ENCODE measurements around the gene RAF1. TPM values are rescaled to one million over a fixed set of nuclear protein-coding genes. Genes with fewer than 3 reads are reported as not detected.
A peak's percentile ranks its signal among the peaks of the same experiment; 100 is the strongest.

Gene RAF1
- total RNA-seq, 1 donor from 2014 or later: 115 TPM

DNA sequence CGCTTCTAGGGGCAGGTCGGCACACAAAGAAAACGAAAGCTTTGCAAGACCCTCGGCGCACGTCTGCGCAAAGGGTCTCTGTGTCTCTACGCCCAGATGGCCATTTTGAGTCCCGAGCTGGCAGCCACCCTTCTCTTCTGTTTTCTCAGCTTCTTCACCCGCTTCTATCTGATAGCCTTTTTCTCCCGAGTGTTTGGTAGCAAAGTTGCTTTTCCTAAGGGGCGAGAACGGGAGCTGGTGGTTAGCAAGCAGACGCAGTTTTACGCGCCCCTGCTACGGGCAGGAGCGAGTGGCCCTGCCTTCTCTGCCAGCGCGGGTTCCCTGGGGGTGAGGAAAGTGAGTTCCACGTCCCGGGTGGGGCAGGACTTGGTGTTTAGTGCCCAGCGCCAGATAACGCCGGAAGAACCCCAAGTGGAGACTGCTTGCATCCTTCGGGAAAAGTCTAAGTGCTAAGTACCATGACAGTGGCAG is 110.0 kb downstream of the RAF1 start:
- H3K79me2 ChIP-seq (ENCODE audit: low read depth): peaks cover 20% of the 10 kb centered on the region
- no peaks in the 10 kb centered on the region for H3K36me3 ChIP-seq
- peaks cover 18% of the 10 kb centered on the region for H4K20me1 ChIP-seq (ENCODE audit: low read depth)
- peak overlapping the region; percentile 31 for H3K4me3 ChIP-seq
- peak overlapping the region; percentile 57 for H3K4me2 ChIP-seq
- no peaks in the 10 kb centered on the region for H3K9me3 Mint-ChIP-seq
- H3K27me3 Mint-ChIP-seq (ENCODE audit: insufficient read depth, low read depth): no peaks in the 10 kb centered on the region
- peaks cover 15% of the 10 kb centered on the region for H3K4me1 Mint-ChIP-seq
- peaks cover 21% of the 10 kb centered on the region for H3K27me3 ChIP-seq
- no peaks in the 10 kb centered on the region for H3K9me3 ChIP-seq (ENCODE audit: low read depth)
- H3K36me3 Mint-ChIP-seq: no peaks in the 10 kb centered on the region
- H3K4me1 ChIP-seq: peaks cover 12% of the 10 kb centered on the region
- no peak for TF ChIP-seq CTCF (IDR thresholded peaks at IDR 0.05)
- TF ChIP-seq EZH2phosphoT487 (IDR thresholded peaks at IDR 0.05): no peak
- TF ChIP-seq EZH2 (IDR thresholded peaks at IDR 0.05): no peak
- no peak overlapping the region for H3K4me3 Mint-ChIP-seq
- peak; percentile 24 for DNase-seq (ENCODE audit: low spot score)
- no peak overlapping the region for H3K9ac ChIP-seq
- peaks cover 3% of the 10 kb centered on the region for H3F3A ChIP-seq (ENCODE audit: low read depth)
- peak overlapping the region; percentile 86 for H2AFZ ChIP-seq (replicated peaks)
- H3K27ac Mint-ChIP-seq: no peak overlapping the region
- no peak overlapping the region for H3K27ac ChIP-seq

GRCh38 chr3:12549971-12550760 is 113.8 kb downstream of the RAF1 start:
- Histone ChIP-seq H3K79me2 (ENCODE audit: low read depth) (no peaks in the 10 kb centered on the region), H3K36me3 (no peaks in the 10 kb centered on the region), H3K9ac (no peak overlapping the region), H2AFZ (replicated peaks) (no peak overlapping the region), H3K4me3 (no peak overlapping the region), H4K20me1 (ENCODE audit: low read depth) (no peaks in the 10 kb centered on the region), H3K4me1 (peaks cover 5% of the 10 kb centered on the region), H3K27me3 (peaks cover 21% of the 10 kb centered on the region), H3K27ac (no peak overlapping the region), H3K9me3 (ENCODE audit: low read depth) (no peaks in the 10 kb centered on the region), H3K4me2 (no peak overlapping the region), H3F3A (ENCODE audit: low read depth) (no peaks in the 10 kb centered on the region)
- DNase-seq (ENCODE audit: low spot score): no peak
- no peak overlapping the region for H3K27ac Mint-ChIP-seq
- H3K4me1 Mint-ChIP-seq: peaks cover 5% of the 10 kb centered on the region
- TF ChIP-seq EZH2 (IDR thresholded peaks at IDR 0.05): no peak
- no peak for TF ChIP-seq EZH2phosphoT487 (IDR thresholded peaks at IDR 0.05)
- TF ChIP-seq CTCF (IDR thresholded peaks at IDR 0.05): no peak
- no peaks in the 10 kb centered on the region for H3K36me3 Mint-ChIP-seq
- no peaks in the 10 kb centered on the region for H3K9me3 Mint-ChIP-seq
- no peak overlapping the region for H3K4me3 Mint-ChIP-seq
- H3K27me3 Mint-ChIP-seq (ENCODE audit: insufficient read depth, low read depth): no peaks in the 10 kb centered on the region

- no peaks in the 10 kb centered on the region for H3K9me3 ChIP-seq (ENCODE audit: low read depth)
- Mint-ChIP-seq H3K27me3 (ENCODE audit: insufficient read depth, low read depth) (no peaks in the 10 kb centered on the region), H3K4me1 (peaks cover 12% of the 10 kb centered on the region), H3K36me3 (no peaks in the 10 kb centered on the region), H3K27ac (no peak within 1 kb of the TSS), H3K9me3 (no peaks in the 10 kb centered on the region), H3K4me3 (no peak within 1 kb of the TSS)
- H2AFZ ChIP-seq (replicated peaks): no peak within 1 kb of the TSS
- peak within 1 kb of the TSS; percentile 1 for H3K4me2 ChIP-seq
- H3K4me3 ChIP-seq: no peak within 1 kb of the TSS
- H3K79me2 ChIP-seq (ENCODE audit: low read depth): no peaks in the 10 kb centered on the region
- peak; percentile 67 for DNase-seq (ENCODE audit: low spot score)
- no peak within 1 kb of the TSS for H3K27ac ChIP-seq
- H3K27me3 ChIP-seq: peaks cover 9% of the 10 kb centered on the region
- no peak within 1 kb of the TSS for H3K9ac ChIP-seq
- peaks cover 8% of the 10 kb centered on the region for H3K4me1 ChIP-seq
- no peaks in the 10 kb centered on the region for H3K36me3 ChIP-seq
- H4K20me1 ChIP-seq (ENCODE audit: low read depth): no peaks in the 10 kb centered on the region
- TF ChIP-seq EZH2 (IDR thresholded peaks at IDR 0.05): no peak
- no peaks in the 10 kb centered on the region for H3F3A ChIP-seq (ENCODE audit: low read depth)
Measured at GRCh38 chr3:12545473-12545791, 118.5 kb downstream of the RAF1 start, which contains the start of gene MKRN2OS. Gene MKRN2OS (minus strand): TSS chr3:12545499. CDS start chr3:12545464, 35 bp downstream.

Data from neural progenitor cell (in vitro differentiated cells).